Middle frontal gyrus (tissue), 1 donor: ENCODE data around the gene VWA3A.

Experiments
- DNase-seq: peaks from one replicate; pipeline ENCODE4 v3.0.0-alpha.2; 2015; ENCODE audit warnings: low spot score; ENCODE audit errors: extremely low spot score

The VWA3A gene

GRCh38 chr16:22203091-22203490 is 110.8 kb downstream of the VWA3A start:
- no peak for DNase-seq

- no peak for DNase-seq
Measured at GRCh38 chr16:22204091-22204655, 111.8 kb downstream of the VWA3A start.

- DNase-seq = no peak
Measured at GRCh38 chr16:22205577-22206012, 113.3 kb downstream of the VWA3A start.

- peak; percentile 63 for DNase-seq
Measured at GRCh38 chr16:22206013-22206841, 113.9 kb downstream of the VWA3A start, which contains the start of gene EEF2K. EEF2K (plus strand) TSS chr16:22206278; CDS start chr16:22225730, 19,452 bp downstream.
